K562 (cell line): Measurements from ENCODE around the gene VWF. TPM values are rescaled to one million over a fixed set of nuclear protein-coding genes. Genes with fewer than 3 reads are reported as not detected.

Experiments
- ATAC-seq: fragments of 200-7000 bp; cut with Tn5 transposase; 3 replicates; pipeline ENCODE4 v1.9.1; 2020; ENCODE audit warnings: moderate library complexity
- BruUV-seq: library from RNA; stranded (reverse); fragments of 400-500 nt; replicated peaks from 2 replicates; lab custom pipeline; 2021; lab: Mats Ljungman, UMichigan
- CTCF ChIA-PET: fragments of 300-600 bp; formaldehyde crosslinking; extraction: SDS; loops from one replicate; lab custom pipeline; 2021; ENCODE audit warnings: low intra/inter-chr PET ratio; lab: Yijun Ruan, JAX
- POLR2A ChIA-PET: fragments of 300-600, 350-650 bp; sonication (Branson Sonifier 250); formaldehyde crosslinking; extraction: SDS; loops from one replicate; lab custom pipeline; 2021; ENCODE audit warnings: antibody characterized with exemption, inconsistent platforms; lab: Yijun Ruan, JAX
- DNase-seq, 4 experiments: peaks; one replicate each; pipeline versions ENCODE4 v3.0.0 to v3.0.0-alpha.2; 2011 to 2018; ENCODE audit warnings: low spot score in 3 of 4, mixed read lengths in 3 of 4; ENCODE audit errors: extremely low read depth in 1 of 4
- FAIRE-seq: peaks from 2 replicates; lab custom pipeline; 2011; peaks lifted over from hg19 to GRCh38; lab: Jason Lieb, UNC
- H2AFZ ChIP-seq: 2 replicates; pipeline ENCODE4 v1.6.0; 2011; ENCODE audit warnings: low read depth, low read length, control low read depth, inconsistent platforms
- H3K27ac ChIP-seq: fragments of 200-600 bp; 3 replicates; pipeline ENCODE4 v1.8.0; 2011; ENCODE audit warnings: low read depth, mild to moderate bottlenecking, control low read depth, inconsistent platforms, low read length, moderate library complexity, mixed read lengths; ENCODE audit errors: extremely low read depth
- H3K27me3 ChIP-seq, 2 experiments: fragments of 300-600 bp in 1 of 2; 2 replicates in 1 of 2; 3 replicates in 1 of 2; pipeline versions ENCODE4 v1.6.0 to v1.8.0; 2011; ENCODE audit warnings: inconsistent platforms in 2 of 2, low read length in 2 of 2, mild to moderate bottlenecking in 1 of 2, mixed read lengths in 1 of 2, moderate library complexity in 1 of 2; ENCODE audit not compliant: control insufficient read depth in 2 of 2, insufficient read depth in 2 of 2
- H3K36me3 ChIP-seq: fragments of 300-600 bp; 3 replicates; pipeline ENCODE4 v1.8.0; 2011; ENCODE audit warnings: mild to moderate bottlenecking, low read length, inconsistent platforms; ENCODE audit not compliant: control insufficient read depth, insufficient read depth
- H3K4me1 ChIP-seq, 2 experiments: fragments of 200-600 bp in 1 of 2; replicated peaks in 1 of 2; 2 replicates in 1 of 2; 3 replicates in 1 of 2; pipeline versions ENCODE4 v1.5.1 to v1.8.0; 2011; ENCODE audit warnings: inconsistent platforms in 2 of 2, low read length in 2 of 2, mild to moderate bottlenecking in 1 of 2, mixed read lengths in 1 of 2, moderate library complexity in 1 of 2; ENCODE audit not compliant: control insufficient read depth in 2 of 2, insufficient read depth in 2 of 2
- H3K4me2 ChIP-seq: 2 replicates; pipeline ENCODE4 v1.6.1; 2011; ENCODE audit warnings: low read length, control low read depth, inconsistent platforms, mixed read lengths; ENCODE audit not compliant: insufficient read depth
- H3K4me3 ChIP-seq: fragments of 200-600 bp; sonication (generic), shearing (Covaris generic); 2 replicates; pipeline ENCODE4 v1.5.1; 2016; ENCODE audit warnings: control low read depth, inconsistent platforms
- H3K79me2 ChIP-seq: fragments of 200-600 bp; 3 replicates; pipeline ENCODE4 v1.8.0; 2011; ENCODE audit warnings: low read length, inconsistent platforms; ENCODE audit not compliant: control insufficient read depth, insufficient read depth
- H3K9ac ChIP-seq, 2 experiments: 2 replicates each; pipeline versions ENCODE4 v1.6.0 to v1.6.1; 2011; ENCODE audit warnings: low read depth in 2 of 2, low read length in 2 of 2, control low read depth in 1 of 2, inconsistent platforms in 1 of 2, mild to moderate bottlenecking in 1 of 2, mixed read lengths in 1 of 2; ENCODE audit not compliant: insufficient read depth in 1 of 2
- H3K9me1 ChIP-seq: one replicate; pipeline ENCODE4 v1.6.0; 2011; ENCODE audit warnings: inconsistent platforms, mild to moderate bottlenecking, low read length, moderate library complexity; ENCODE audit not compliant: control insufficient read depth, insufficient read depth
- H3K9me3 ChIP-seq: replicated peaks from 2 replicates; pipeline ENCODE4 v1.5.1; 2011; ENCODE audit warnings: low read depth, low read length, inconsistent platforms; ENCODE audit not compliant: control insufficient read depth, insufficient read depth
- H4K20me1 ChIP-seq: replicated peaks from 2 replicates; pipeline ENCODE4 v1.6.1; 2011; ENCODE audit warnings: low read length, inconsistent platforms, mixed read lengths; ENCODE audit not compliant: control insufficient read depth, insufficient read depth
- CHD1 ChIP-seq: fragments of 200-600 bp; sonication (generic); IDR thresholded peaks from one replicate; pipeline ENCODE4 v1.6.1; 2012; ENCODE audit warnings: mild to moderate bottlenecking, moderate library complexity, low read length, inconsistent platforms
- MIER1 ChIP-seq: fragments of 450-650 bp; IDR thresholded peaks from 2 replicates; pipeline ENCODE4 v1.6.1; 2016; ENCODE audit warnings: antibody characterized with exemption, mild to moderate bottlenecking, low read depth
- NBN ChIP-seq: fragments of 450-650 bp; IDR thresholded peaks from 2 replicates; pipeline ENCODE4 v1.6.1; 2016; ENCODE audit warnings: low read depth, mild to moderate bottlenecking
- NFE2 ChIP-seq: IDR thresholded peaks from 2 replicates; pipeline ENCODE4 v1.6.1; 2014; ENCODE audit warnings: antibody characterized with exemption, low read depth
- NFE2L1 ChIP-seq: fragments of 450-650 bp; IDR thresholded peaks from 2 replicates; pipeline ENCODE4 v1.6.1; 2016; ENCODE audit warnings: missing genetic modification characterization, low read depth, mild to moderate bottlenecking, missing compliant biosample characterization, moderate library complexity, borderline replicate concordance
- PHB ChIP-seq: fragments of 250-450 bp; sonication (Bioruptor Pico); IDR thresholded peaks from 2 replicates; pipeline ENCODE4 v1.5.0; 2021
- PHB2 ChIP-seq: fragments of 450-650 bp; IDR thresholded peaks from 2 replicates; pipeline ENCODE4 v1.6.1; 2017; ENCODE audit warnings: low read depth
- SMAD3 ChIP-seq: fragments of 450-650 bp; formaldehyde crosslinking; conservative IDR thresholded peaks from 2 replicates; pipeline ENCODE4 v1.4.0; 2020; ENCODE audit warnings: mild to moderate bottlenecking
- ZNF57 ChIP-seq: fragments of 450-650 bp; formaldehyde crosslinking; IDR thresholded peaks from 2 replicates; pipeline ENCODE4 v1.4.0; 2020; ENCODE audit warnings: mild to moderate bottlenecking, moderate library complexity
- WGBS: fragments of 100-300 bp; shearing (Covaris generic); methylation state at CpG from one replicate; pipeline ENCODE4 v1.1.6; 2016; ENCODE audit warnings: low coverage, mixed read lengths; ENCODE audit not compliant: insufficient coverage; ENCODE audit errors: missing lambda C conversion rate; 5-methylcytosine and 5-hydroxymethylcytosine counted together
- in situ Hi-C: fragments of 300-500 bp; cut with MboI; formaldehyde crosslinking; loops from 4 replicates; pipeline ENCODE4 v1.15.0; 2018; ENCODE audit warnings: inconsistent platforms, mixed read lengths
- intact Hi-C: fragments of 100-400 bp; cut with micrococcal nuclease; formaldehyde crosslinking; loops from 2 replicates; pipeline ENCODE4 v1.14.2; 2022
- polyA plus RNA-seq, 8 experiments: library from polyadenylated mRNA; depleted of rRNA in 4 of 8; stranded (reverse) in 5 of 8; unstranded in 3 of 8; fragments of >200 nt; fragmentation: Nextera tagmentation in 2 of 8; fragmentation: Illumina TruSeq in 1 of 8; extraction: Ambion mirVana in 2 of 8; extraction: Trizol in 1 of 8; gene quantifications; 2 replicates each; pipeline versions ENCODE4 v1.2.1 to v1.2.3, GENCODE V29; 2011 to 2014; ENCODE audit warnings: inconsistent platforms in 1 of 8, missing spikeins in 1 of 8
- total RNA-seq, 7 experiments: library from RNA; depleted of rRNA in 6 of 7; stranded (reverse); fragments of >200 nt in 6 of 7; fragmentation: Illumina TruSeq in 2 of 7; extraction: Trizol in 2 of 7; gene quantifications; 2 replicates each; pipeline versions ENCODE4 v1.2.1 to v1.2.3, GENCODE V29; 2011 to 2021; ENCODE audit warnings: low replicate concordance in 1 of 7
- TF ChIP-seq, protein P1 (sequence below): sonication (generic); formaldehyde crosslinking; IDR thresholded peaks from 2 replicates; pipeline ENCODE4 v1.4.0; 2020; ENCODE audit warnings: mild to moderate bottlenecking, missing genetic modification reagents
- TF ChIP-seq, protein P2 (sequence below): sonication (generic); formaldehyde crosslinking; IDR thresholded peaks from 2 replicates; pipeline ENCODE4 v1.8.1; 2023; ENCODE audit warnings: missing genetic modification reagents, mild to moderate bottlenecking, borderline replicate concordance
- TF ChIP-seq, protein P3 (sequence below): fragments of 200-800 bp; sonication (Bioruptor generic); IDR thresholded peaks from 2 replicates; pipeline ENCODE4 v1.6.1; 2017; ENCODE audit warnings: missing genetic modification characterization, missing compliant biosample characterization

Gene VWF
- total and polyA plus RNA-seq, 9 of the 15 experiments (the other 6 are each of a cell fraction or from before 2014, with no cell fraction given) = 0.53 TPM; not detected in 8

DNA sequence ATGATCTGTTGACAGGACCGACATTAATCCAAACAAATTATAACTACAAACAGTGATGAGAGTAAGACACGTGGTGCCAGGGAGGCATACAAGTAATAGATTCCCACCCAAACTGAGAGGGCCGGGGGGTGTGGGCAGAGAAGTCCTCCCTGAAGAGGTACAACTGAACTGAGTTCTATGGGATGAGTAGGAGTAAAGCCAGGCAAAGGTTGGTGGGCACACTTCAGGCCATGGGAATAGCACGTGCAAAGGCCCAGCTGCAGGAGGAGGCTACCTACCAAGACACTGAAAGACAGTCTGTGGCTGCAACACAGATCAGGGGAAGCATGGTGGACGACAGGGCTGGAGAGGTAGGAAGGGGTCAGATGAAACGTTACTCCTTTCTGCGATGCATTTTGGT lies 22.0 kb upstream of the VWF start:
- BruUV-seq = no TSS peak
- in situ Hi-C loops = no loop called here
- DNase-seq = no peak
- Histone ChIP-seq H3K9me1 (no peaks in the 10 kb centered on the region), H3K36me3 (no peaks in the 10 kb centered on the region), H3K79me2 (no peaks in the 10 kb centered on the region), H3K9ac (no peak overlapping the region), H4K20me1 (no peaks in the 10 kb centered on the region), H3K4me2 (no peak overlapping the region), H3K27me3 (no peaks in the 10 kb centered on the region), H3K27ac (no peak overlapping the region), H3K9me3 (no peaks in the 10 kb centered on the region), H3K4me3 (no peak overlapping the region), H3K4me1 (peaks cover 0 to 3% of the 10 kb centered on the region in 2 experiments; a peak in 1 of 5 replicates), H2AFZ (peak overlapping the region; percentile 68; the same call in 1 of the 2 replicates)
- TF ChIP-seq CHD1 = no peak
- TF ChIP-seq SMAD3 (CRISPR knock-in tag) = no peak
- TF ChIP-seq, protein P1, sequence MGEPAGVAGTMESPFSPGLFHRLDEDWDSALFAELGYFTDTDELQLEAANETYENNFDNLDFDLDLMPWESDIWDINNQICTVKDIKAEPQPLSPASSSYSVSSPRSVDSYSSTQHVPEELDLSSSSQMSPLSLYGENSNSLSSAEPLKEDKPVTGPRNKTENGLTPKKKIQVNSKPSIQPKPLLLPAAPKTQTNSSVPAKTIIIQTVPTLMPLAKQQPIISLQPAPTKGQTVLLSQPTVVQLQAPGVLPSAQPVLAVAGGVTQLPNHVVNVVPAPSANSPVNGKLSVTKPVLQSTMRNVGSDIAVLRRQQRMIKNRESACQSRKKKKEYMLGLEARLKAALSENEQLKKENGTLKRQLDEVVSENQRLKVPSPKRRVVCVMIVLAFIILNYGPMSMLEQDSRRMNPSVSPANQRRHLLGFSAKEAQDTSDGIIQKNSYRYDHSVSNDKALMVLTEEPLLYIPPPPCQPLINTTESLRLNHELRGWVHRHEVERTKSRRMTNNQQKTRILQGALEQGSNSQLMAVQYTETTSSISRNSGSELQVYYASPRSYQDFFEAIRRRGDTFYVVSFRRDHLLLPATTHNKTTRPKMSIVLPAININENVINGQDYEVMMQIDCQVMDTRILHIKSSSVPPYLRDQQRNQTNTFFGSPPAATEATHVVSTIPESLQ (CRISPR knock-in tag) = no peak
- TF ChIP-seq ZNF57 (CRISPR knock-in tag) = no peak
- TF ChIP-seq NBN = no peak
- TF ChIP-seq, protein P2, sequence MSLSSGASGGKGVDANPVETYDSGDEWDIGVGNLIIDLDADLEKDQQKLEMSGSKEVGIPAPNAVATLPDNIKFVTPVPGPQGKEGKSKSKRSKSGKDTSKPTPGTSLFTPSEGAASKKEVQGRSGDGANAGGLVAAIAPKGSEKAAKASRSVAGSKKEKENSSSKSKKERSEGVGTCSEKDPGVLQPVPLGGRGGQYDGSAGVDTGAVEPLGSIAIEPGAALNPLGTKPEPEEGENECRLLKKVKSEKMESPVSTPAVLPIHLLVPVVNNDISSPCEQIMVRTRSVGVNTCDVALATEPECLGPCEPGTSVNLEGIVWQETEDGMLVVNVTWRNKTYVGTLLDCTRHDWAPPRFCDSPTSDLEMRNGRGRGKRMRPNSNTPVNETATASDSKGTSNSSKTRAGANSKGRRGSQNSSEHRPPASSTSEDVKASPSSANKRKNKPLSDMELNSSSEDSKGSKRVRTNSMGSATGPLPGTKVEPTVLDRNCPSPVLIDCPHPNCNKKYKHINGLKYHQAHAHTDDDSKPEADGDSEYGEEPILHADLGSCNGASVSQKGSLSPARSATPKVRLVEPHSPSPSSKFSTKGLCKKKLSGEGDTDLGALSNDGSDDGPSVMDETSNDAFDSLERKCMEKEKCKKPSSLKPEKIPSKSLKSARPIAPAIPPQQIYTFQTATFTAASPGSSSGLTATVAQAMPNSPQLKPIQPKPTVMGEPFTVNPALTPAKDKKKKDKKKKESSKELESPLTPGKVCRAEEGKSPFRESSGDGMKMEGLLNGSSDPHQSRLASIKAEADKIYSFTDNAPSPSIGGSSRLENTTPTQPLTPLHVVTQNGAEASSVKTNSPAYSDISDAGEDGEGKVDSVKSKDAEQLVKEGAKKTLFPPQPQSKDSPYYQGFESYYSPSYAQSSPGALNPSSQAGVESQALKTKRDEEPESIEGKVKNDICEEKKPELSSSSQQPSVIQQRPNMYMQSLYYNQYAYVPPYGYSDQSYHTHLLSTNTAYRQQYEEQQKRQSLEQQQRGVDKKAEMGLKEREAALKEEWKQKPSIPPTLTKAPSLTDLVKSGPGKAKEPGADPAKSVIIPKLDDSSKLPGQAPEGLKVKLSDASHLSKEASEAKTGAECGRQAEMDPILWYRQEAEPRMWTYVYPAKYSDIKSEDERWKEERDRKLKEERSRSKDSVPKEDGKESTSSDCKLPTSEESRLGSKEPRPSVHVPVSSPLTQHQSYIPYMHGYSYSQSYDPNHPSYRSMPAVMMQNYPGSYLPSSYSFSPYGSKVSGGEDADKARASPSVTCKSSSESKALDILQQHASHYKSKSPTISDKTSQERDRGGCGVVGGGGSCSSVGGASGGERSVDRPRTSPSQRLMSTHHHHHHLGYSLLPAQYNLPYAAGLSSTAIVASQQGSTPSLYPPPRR = no peak
- TF ChIP-seq, protein P3, sequence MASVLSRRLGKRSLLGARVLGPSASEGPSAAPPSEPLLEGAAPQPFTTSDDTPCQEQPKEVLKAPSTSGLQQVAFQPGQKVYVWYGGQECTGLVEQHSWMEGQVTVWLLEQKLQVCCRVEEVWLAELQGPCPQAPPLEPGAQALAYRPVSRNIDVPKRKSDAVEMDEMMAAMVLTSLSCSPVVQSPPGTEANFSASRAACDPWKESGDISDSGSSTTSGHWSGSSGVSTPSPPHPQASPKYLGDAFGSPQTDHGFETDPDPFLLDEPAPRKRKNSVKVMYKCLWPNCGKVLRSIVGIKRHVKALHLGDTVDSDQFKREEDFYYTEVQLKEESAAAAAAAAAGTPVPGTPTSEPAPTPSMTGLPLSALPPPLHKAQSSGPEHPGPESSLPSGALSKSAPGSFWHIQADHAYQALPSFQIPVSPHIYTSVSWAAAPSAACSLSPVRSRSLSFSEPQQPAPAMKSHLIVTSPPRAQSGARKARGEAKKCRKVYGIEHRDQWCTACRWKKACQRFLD (CRISPR knock-in tag) = no peak
- no peak for TF ChIP-seq MIER1
- TF ChIP-seq PHB (CRISPR knock-in tag) = no peak
- TF ChIP-seq PHB2 = no peak
- TF ChIP-seq NFE2L1 (tag) = no peak
- no peak for TF ChIP-seq NFE2
- ChIA-PET CTCF (no interaction called here), POLR2A (no interaction called here)
- FAIRE-seq = no peak
- 19% methylated on average over 7 of the region's 7 CpGs for WGBS
- intact Hi-C loops = no loop called here
- no peak for ATAC-seq
